HCT116 (cell line): ENCODE measurements around the gene KRT83. TPM values are rescaled to one million over a fixed set of nuclear protein-coding genes. Genes with fewer than 3 reads are reported as not detected.

Experiments used
- ATAC-seq: fragments of 200-7000 bp; cut with Tn5 transposase; 2 replicates; pipeline ENCODE4 v1.9.1; 2020; ENCODE audit warnings: mild to moderate bottlenecking, moderate library complexity
- BruUV-seq: library from RNA; stranded (reverse); fragments of 400-500 nt; replicated peaks from 2 replicates; lab custom pipeline; 2021; lab: Mats Ljungman, UMichigan
- CTCF ChIA-PET: fragments of 300-600 bp; sonication (Branson Sonifier 250); formaldehyde crosslinking; loops from one replicate; lab custom pipeline; 2021; ENCODE audit warnings: antibody characterized with exemption; lab: Charles Lee
- POLR2A ChIA-PET: fragments of 300-600, 350-600 bp; sonication (Branson Sonifier 250); formaldehyde crosslinking; loops from one replicate; lab custom pipeline; 2021; ENCODE audit warnings: antibody characterized with exemption; lab: Charles Lee
- RAD21 ChIA-PET, 2 experiments: fragments of 300-600 bp; sonication (Branson Sonifier 250); formaldehyde crosslinking; loops; one replicate each; lab custom pipeline; 2023; ENCODE audit warnings: low total read pairs in 2 of 2; ENCODE audit not compliant: uncharacterized antibody in 2 of 2, unreplicated experiment in 2 of 2, low non-redundant PET in 1 of 2; lab: Charles Lee
- DNase-seq: peaks from one replicate; pipeline ENCODE4 v3.0.0-alpha.2; 2010; ENCODE audit warnings: low read depth, low spot score
- H2AFZ ChIP-seq: fragments of 200-600 bp; shearing (Covaris generic), sonication (generic); 2 replicates; pipeline ENCODE4 v1.6.1; 2017; ENCODE audit warnings: low read depth, mixed run types, mixed read lengths, antibody characterized with exemption, low read length; ENCODE audit not compliant: poor library complexity, severe bottlenecking
- H3K27ac ChIP-seq: 2 replicates; pipeline ENCODE4 v1.5.1; 2012; ENCODE audit warnings: low read depth, low read length
- H3K27me3 ChIP-seq: fragments of 200-600 bp; sonication (generic); 2 replicates; pipeline ENCODE4 v1.6.1; 2016; ENCODE audit warnings: mixed run types, low read length, mixed read lengths; ENCODE audit not compliant: insufficient read depth
- H3K36me3 ChIP-seq, 2 experiments: fragments of 200-500 bp in 1 of 2; fragments of 200-600 bp in 1 of 2; sonication (Bioruptor generic) in 1 of 2; sonication (generic) in 1 of 2; 2 replicates each; pipeline versions ENCODE4 v1.5.1 to v1.6.1; 2014 to 2016; ENCODE audit warnings: low read length in 2 of 2, inconsistent platforms in 1 of 2, mixed read lengths in 1 of 2, mixed run types in 1 of 2; ENCODE audit not compliant: insufficient read depth in 2 of 2, control insufficient read depth in 1 of 2
- H3K4me1 ChIP-seq, 2 experiments: fragments of 200-600 bp in 1 of 2; sonication (generic) in 1 of 2; 2 replicates each; pipeline versions ENCODE4 v1.5.1 to v1.6.1; 2012 to 2017; ENCODE audit warnings: low read length in 2 of 2, inconsistent platforms in 1 of 2, mild to moderate bottlenecking in 1 of 2, mixed read lengths in 1 of 2, mixed run types in 1 of 2, moderate library complexity in 1 of 2; ENCODE audit not compliant: insufficient read depth in 2 of 2, control insufficient read depth in 1 of 2
- H3K4me2 ChIP-seq: fragments of 200-600 bp; sonication (generic); 2 replicates; pipeline ENCODE4 v1.6.1; 2017; ENCODE audit warnings: mixed run types, low read length, mixed read lengths
- H3K4me3 ChIP-seq, 2 experiments: fragments of 200-600 bp in 1 of 2; sonication (generic) in 1 of 2; replicated peaks in 1 of 2; 2 replicates each; pipeline ENCODE4 v1.5.1; 2011 to 2016; ENCODE audit warnings: low read length in 2 of 2, control low read depth in 1 of 2, low read depth in 1 of 2, mild to moderate bottlenecking in 1 of 2, mixed read lengths in 1 of 2, mixed run types in 1 of 2
- H3K79me2 ChIP-seq: fragments of 200-600 bp; sonication (generic); 2 replicates; pipeline ENCODE4 v1.6.1; 2017; ENCODE audit warnings: mild to moderate bottlenecking, mixed run types, low read length, moderate library complexity, mixed read lengths; ENCODE audit not compliant: insufficient read depth
- H3K9ac ChIP-seq: fragments of 200-600 bp; sonication (generic); 2 replicates; pipeline ENCODE4 v1.6.1; 2016; ENCODE audit warnings: low read length, mixed read lengths
- H3K9me2 ChIP-seq: fragments of 200-600 bp; sonication (generic), shearing (Covaris generic); 2 replicates; pipeline ENCODE4 v1.6.1; 2017; ENCODE audit warnings: mixed run types, mild to moderate bottlenecking, moderate library complexity; ENCODE audit not compliant: insufficient read depth
- H3K9me3 ChIP-seq, 2 experiments: fragments of 200-500 bp in 1 of 2; fragments of 200-600 bp in 1 of 2; sonication (Bioruptor generic) in 1 of 2; sonication (generic) in 1 of 2; 2 replicates each; pipeline ENCODE4 v1.6.1; 2014 to 2017; ENCODE audit warnings: low read length in 2 of 2, mixed read lengths in 2 of 2, inconsistent platforms in 1 of 2, low read depth in 1 of 2, mild to moderate bottlenecking in 1 of 2, mixed run types in 1 of 2, moderate library complexity in 1 of 2; ENCODE audit not compliant: control insufficient read depth in 1 of 2, insufficient read depth in 1 of 2
- H4K20me1 ChIP-seq: fragments of 200-600 bp; sonication (generic), shearing (Covaris generic); 2 replicates; pipeline ENCODE4 v1.6.1; 2017; ENCODE audit warnings: mixed run types, mild to moderate bottlenecking, moderate library complexity; ENCODE audit not compliant: insufficient read depth
- ATF3 ChIP-seq: IDR thresholded peaks from 2 replicates; pipeline ENCODE4 v1.6.1; 2012
- CBX3 ChIP-seq: IDR thresholded peaks from 2 replicates; pipeline ENCODE4 v1.6.1; 2012; ENCODE audit warnings: low read depth
- CEBPB ChIP-seq: IDR thresholded peaks from 2 replicates; pipeline ENCODE4 v1.6.1; 2012; ENCODE audit warnings: low read depth
- EGR1 ChIP-seq: IDR thresholded peaks from 2 replicates; pipeline ENCODE4 v1.6.1; 2012; ENCODE audit warnings: low read depth
- ELF1 ChIP-seq: IDR thresholded peaks from 2 replicates; pipeline ENCODE4 v1.6.1; 2012; ENCODE audit warnings: low read depth, borderline replicate concordance
- EZH2phosphoT487 ChIP-seq: fragments of 200-600 bp; IDR thresholded peaks from 2 replicates; pipeline ENCODE4 v1.6.1; 2018; ENCODE audit warnings: antibody characterized with exemption, borderline replicate concordance
- JUND ChIP-seq: IDR thresholded peaks from 2 replicates; pipeline ENCODE4 v1.6.1; 2012
- MAX ChIP-seq: IDR thresholded peaks from 2 replicates; pipeline ENCODE4 v1.6.1; 2012
- POLR2A ChIP-seq: IDR thresholded peaks from 2 replicates; pipeline ENCODE4 v1.7.0; 2011; ENCODE audit warnings: borderline replicate concordance; ENCODE audit not compliant: insufficient read depth, insufficient read length; ENCODE audit errors: extremely low read depth
- POLR2AphosphoS5 ChIP-seq: IDR thresholded peaks from 2 replicates; pipeline ENCODE4 v1.6.1; 2011; ENCODE audit warnings: mild to moderate bottlenecking, low read depth, low read length, moderate library complexity
- RAD21 ChIP-seq: IDR thresholded peaks from 2 replicates; pipeline ENCODE4 v1.6.1; 2012; ENCODE audit warnings: low read depth, mild to moderate bottlenecking
- REST ChIP-seq: IDR thresholded peaks from 2 replicates; pipeline ENCODE4 v1.6.1; 2012; ENCODE audit warnings: low read depth
- SRF ChIP-seq: IDR thresholded peaks from 2 replicates; pipeline ENCODE4 v1.6.1; 2012; ENCODE audit warnings: low read depth
- TCF7L2 ChIP-seq: IDR thresholded peaks from 2 replicates; pipeline ENCODE4 v1.7.0; 2011; ENCODE audit warnings: borderline replicate concordance, inconsistent platforms; ENCODE audit not compliant: insufficient read depth, insufficient read length; ENCODE audit errors: extremely low read depth
- YY1 ChIP-seq: IDR thresholded peaks from 2 replicates; pipeline ENCODE4 v1.6.1; 2011; ENCODE audit warnings: low read length, low read depth, moderate library complexity, mild to moderate bottlenecking; ENCODE audit not compliant: insufficient replicate concordance; ENCODE audit errors: extremely low read depth
- ZFX ChIP-seq: fragments of 450-650 bp; IDR thresholded peaks from 2 replicates; pipeline ENCODE4 v1.6.1; 2017
- ZNF274 ChIP-seq: fragments of 200-500 bp; sonication (Bioruptor generic); IDR thresholded peaks from 2 replicates; pipeline ENCODE4 v1.6.1; 2014; ENCODE audit warnings: mild to moderate bottlenecking, low read depth, low read length, inconsistent platforms
- intact Hi-C: fragments of 100-400 bp; cut with micrococcal nuclease; formaldehyde crosslinking; loops from 2 replicates; pipeline ENCODE4 v1.10.0; 2022
- total RNA-seq: library from RNA; stranded (reverse); gene quantifications from one replicate; pipeline ENCODE4 v1.2.1, GENCODE V29; 2021; ENCODE audit not compliant: unreplicated experiment

Gene KRT83
- total RNA-seq, 1 experiment from 2014 or later, result not detected

GRCh38 chr12:52347551-52348510 lies 26.6 kb upstream of the KRT83 start (continued):
- no peak for TF ChIP-seq ELF1
- TF ChIP-seq ATF3, result no peak
- no peak for TF ChIP-seq ZNF274
- TF ChIP-seq POLR2A, result no peak

- BruUV-seq, result no TSS peak
- ChIA-PET CTCF (interaction anchor here (0.8 to 1.7 kb wide), 2 partner anchors 15 to 49 kb away, joined by 3 to 4 read pairs; no protein-coding TSS in a partner anchor), RAD21 (no interaction called here), POLR2A (no interaction called here)
- Histone ChIP-seq H3K27me3 (no peaks in the 10 kb centered on the region), H3K4me1 (peaks cover 14 to 29% of the 10 kb centered on the region in 2 experiments), H3K9me2 (no peaks in the 10 kb centered on the region), H2AFZ (no peak overlapping the region), H4K20me1 (no peaks in the 10 kb centered on the region), H3K4me3 (no peak overlapping the region), H3K27ac (no peak overlapping the region), H3K9me3 (no peaks in the 10 kb centered on the region), H3K9ac (no peak overlapping the region), H3K36me3 (no peaks in the 10 kb centered on the region), H3K79me2 (no peaks in the 10 kb centered on the region), H3K4me2 (no peak overlapping the region)
- ATAC-seq, result no peak
- TF ChIP-seq SRF (no peak), REST (no peak), JUND (no peak), CEBPB (no peak), EGR1 (no peak), POLR2AphosphoS5 (no peak), MAX (no peak), TCF7L2 (no peak), ZNF274 (no peak), YY1 (no peak), CBX3 (no peak), POLR2A (no peak), RAD21 (no peak), EZH2phosphoT487 (no peak), ZFX (no peak)
- intact Hi-C loops, result no loop called here
- DNase-seq, result no peak
Measured at GRCh38 chr12:52347016-52347415, 25.8 kb upstream of the KRT83 start.
